ENCODE data around the gene NANOGP8.
"Not testable (repeated sequence)": the region's sequence is repeated elsewhere in the genome, so short reads cannot be mapped to it uniquely, and the experiment has no call there.

Gene NANOGP8, protein sequence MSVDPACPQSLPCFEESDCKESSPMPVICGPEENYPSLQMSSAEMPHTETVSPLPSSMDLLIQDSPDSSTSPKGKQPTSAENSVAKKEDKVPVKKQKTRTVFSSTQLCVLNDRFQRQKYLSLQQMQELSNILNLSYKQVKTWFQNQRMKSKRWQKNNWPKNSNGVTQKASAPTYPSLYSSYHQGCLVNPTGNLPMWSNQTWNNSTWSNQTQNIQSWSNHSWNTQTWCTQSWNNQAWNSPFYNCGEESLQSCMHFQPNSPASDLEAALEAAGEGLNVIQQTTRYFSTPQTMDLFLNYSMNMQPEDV

DNA sequence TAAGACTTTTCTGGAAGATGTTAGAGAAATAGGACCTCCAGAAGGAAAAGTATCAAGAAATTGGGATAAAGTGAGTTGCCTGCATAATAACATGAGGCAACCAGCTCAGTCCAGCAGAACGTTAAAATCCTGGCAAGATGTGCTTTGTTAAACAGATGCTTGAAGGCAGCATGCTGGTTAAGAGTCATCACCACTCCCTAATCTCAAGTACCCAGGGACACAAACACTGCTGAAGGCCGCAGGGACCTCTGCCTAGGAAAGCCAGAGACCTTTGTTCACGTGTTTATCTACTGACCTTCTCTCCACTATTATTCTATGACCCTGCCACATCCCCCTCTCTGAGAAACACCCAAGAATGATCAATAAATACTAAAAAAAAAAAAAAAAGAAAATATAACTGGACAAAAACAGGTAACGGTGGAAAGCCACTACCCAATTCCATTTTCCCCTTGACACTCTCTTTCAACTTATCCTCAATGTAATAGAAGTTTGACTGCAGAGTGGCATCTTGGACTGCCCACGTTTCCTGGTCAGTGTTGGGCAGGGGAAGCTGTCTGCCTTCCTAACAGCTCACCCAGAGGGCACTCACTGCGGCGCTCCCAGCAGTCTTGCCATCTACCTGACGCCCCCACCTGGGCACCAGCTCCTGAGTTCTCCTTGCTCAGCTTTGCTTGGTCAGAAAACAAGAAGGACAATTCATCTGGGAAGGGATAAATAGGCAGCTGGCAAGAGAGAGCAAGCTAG is at the start of gene NANOGP8:
TSS of gene NANOGP8 (minus strand) at position 120 of the 744 bp plus-strand sequence. CDS start 185 bp downstream, outside the sequence.
- DNase-seq: not testable (repeated sequence)

GRCh38 chr15:35134299-35134698 is 49.2 kb upstream of the NANOGP8 start:
- DNase-seq: no peak

DNA sequence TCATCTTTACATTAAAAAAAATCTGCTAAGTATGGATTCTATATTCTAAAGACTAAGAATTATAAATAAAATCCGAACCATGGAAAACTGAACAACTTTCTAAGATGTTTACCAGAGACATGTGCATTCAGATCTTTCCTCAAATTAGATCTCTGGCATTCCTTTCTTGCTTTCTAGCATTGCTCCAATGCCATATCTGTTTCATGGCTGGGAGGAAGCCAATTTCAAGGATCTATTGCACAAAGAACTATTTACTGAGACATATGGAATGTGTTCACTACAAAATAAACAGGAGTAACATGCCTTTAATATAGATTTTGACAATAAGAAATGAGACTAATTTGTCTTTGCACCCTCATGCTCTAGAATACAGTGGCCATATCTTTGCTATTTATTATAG is 45.1 kb upstream of the NANOGP8 start:
- DNase-seq: no peak

- no peak for DNase-seq
These were observed 44.3 kb upstream of the NANOGP8 start for GRCh38 chr15:35129361-35129760.

- no peak for DNase-seq
These were observed 42.6 kb upstream of the NANOGP8 start for GRCh38 chr15:35127717-35128116.

- DNase-seq: no peak
These were observed 41.1 kb upstream of the NANOGP8 start for GRCh38 chr15:35126236-35126635.

DNA sequence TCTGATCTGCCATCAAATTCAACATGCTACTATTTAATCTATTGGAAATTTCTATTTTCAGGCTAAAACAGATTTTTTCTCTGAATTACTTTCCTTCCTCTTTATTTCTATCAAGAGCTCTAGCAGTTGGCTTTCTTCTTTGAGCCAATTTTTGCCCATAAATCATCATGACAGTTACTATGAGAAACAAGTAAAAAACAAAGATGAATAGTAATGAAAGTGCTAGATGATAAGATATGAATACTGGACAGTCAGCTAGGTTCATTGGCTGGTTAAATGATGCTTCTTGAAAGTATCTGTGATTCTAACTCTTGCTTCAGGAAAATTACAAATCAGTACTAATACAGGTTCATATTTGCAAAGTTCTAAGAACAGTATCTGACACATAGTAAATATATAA is 38.6 kb upstream of the NANOGP8 start:
- peak; percentile 10 for DNase-seq

DNA sequence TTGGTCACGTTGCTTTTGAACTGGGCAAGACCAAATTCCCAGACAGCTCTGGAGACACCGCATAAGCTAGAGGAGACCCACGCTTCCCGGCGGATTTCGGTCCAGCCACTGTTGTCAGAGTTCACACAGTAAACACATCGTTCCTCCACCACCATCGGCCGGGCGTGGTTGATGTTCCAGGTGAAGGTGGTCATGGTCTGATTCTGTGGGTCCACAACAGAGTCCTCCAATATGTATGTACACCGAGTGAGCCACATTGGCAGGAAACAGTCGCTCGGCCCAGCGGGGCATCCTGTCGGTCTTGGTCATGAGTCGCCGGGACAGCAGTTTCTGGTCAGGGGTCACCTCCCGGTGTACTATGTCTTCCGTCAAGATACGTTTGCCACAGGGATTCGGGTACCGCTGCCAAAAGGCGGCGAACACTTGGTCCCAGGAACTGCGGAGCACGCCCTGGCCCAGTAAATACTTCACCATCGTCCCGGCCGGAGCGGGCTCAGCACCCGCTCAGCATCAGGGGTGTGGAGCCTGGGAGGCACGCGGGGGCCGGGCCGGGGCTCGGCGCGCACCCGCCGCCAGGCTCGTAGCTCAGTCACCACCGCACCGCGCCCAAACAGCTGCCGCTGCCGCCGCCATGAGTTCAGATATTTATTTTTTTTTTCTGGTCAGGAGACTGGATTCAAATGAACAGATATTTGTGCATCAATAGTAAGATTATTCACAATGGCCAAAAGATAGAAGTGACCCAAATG is 36.7 kb upstream of the NANOGP8 start:
- DNase-seq: no peak

DNA sequence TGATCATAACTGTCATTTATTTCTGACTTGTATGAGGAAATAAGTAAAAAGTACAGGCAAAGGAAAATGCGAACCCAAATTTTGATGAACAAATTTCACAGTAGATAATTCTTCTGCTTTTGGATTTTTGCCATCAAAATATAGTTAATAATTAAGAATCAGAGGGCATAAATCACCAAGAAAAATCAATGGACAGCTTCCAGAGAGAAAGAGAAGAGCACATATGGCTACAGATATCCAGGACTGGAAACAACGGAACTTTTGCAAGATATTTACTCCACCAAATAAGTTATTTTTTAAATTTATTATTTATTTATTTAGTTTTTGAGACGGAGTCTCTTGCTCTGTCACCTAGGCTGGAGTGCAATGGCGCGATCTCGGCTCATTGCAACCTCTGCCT is 35.1 kb upstream of the NANOGP8 start:
- no peak for DNase-seq

DNA sequence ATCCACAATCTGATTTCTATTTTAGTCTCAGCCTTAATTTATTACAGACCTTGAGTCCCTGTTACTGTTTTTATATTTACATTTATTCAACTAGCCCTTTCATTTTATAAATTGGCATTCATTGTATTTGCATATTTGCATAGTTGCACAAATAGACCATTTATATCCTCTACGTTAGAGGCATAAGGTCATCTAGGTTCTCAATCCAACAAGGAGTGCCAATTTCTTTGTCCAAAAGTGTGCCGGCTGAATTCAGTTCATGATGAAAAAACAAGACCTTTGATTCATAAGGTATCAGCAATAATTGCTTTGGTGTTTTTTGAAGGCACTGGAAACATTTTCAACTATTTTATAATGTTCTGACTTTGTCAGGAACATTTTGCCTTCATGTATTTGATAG is 33.9 kb upstream of the NANOGP8 start:
- no peak for DNase-seq

GRCh38 chr15:35117543-35118265 is 32.6 kb upstream of the NANOGP8 start:
- no peak for DNase-seq

DNA sequence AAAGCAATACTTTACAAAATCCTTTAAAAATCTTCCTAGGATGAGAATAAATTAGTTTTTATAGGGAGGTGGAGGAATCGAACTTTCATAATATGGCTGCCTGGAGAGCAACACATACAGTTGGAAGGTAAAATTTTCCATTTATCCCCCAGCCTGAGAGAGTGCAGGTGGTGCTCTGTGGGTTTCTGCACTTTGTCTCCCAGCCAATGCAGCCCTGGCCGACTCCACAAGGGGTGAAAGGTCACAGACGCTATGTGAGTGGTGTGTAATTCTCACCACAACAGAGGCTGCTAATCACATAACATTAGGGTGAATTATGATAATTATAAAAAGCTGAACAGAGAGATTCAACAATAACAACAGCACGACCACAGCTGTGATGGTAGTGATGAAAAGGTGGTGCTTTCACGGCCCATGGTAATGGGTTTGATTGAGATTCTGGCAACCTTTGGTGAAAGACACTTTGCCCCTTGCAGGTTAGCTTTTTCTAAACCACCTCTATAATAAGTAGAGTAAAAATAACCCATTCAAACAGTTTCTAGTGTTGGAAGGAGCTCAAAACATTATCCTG is 30.1 kb upstream of the NANOGP8 start:
- DNase-seq: no peak

DNA sequence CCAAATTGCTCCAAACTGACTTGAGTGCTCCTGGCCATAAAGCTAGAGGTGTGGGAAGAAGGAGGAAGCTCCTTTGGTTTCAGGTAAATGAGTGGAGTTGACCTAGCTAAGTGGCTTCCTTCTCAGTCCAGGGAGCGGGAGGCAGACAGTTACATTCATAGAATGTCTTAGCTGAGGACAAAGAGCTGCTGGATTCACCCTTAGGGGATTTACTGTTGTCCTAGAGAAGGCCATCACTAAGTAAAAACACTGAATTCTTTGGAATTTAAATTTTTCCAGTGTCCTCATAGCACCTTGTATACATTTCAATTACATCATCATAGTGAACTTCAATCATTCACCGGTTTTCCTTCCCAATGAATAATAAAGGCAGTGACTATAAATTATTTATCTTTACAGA is 27.3 kb upstream of the NANOGP8 start:
- no peak for DNase-seq

- DNase-seq: no peak
These were observed 26.8 kb upstream of the NANOGP8 start for GRCh38 chr15:35111861-35112260.

DNA sequence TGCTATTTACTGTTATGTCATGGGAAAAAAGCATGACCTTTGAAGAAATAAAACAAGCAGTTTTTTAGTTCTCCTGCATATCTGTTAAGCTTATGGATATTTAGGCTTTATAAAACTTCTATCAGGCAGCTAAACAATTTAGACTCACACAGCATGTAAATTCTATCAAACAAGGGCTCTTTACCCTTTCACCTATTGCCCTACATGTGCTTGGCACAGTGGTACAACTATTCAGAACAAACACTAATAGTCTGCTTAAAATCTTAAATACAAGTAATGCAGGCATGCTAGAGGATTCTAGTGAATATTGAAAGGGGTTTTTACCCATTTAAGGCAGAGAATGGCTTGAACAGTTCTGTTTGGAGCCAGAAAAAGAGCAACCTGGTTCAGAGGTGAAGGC is 23.4 kb upstream of the NANOGP8 start:
- DNase-seq: no peak

GRCh38 chr15:35107561-35107960 is 22.5 kb upstream of the NANOGP8 start:
- no peak for DNase-seq

- no peak for DNase-seq
These were observed 22.0 kb upstream of the NANOGP8 start for GRCh38 chr15:35107122-35107521.

GRCh38 chr15:35104526-35105147 is 19.5 kb upstream of the NANOGP8 start:
- DNase-seq: no peak

DNA sequence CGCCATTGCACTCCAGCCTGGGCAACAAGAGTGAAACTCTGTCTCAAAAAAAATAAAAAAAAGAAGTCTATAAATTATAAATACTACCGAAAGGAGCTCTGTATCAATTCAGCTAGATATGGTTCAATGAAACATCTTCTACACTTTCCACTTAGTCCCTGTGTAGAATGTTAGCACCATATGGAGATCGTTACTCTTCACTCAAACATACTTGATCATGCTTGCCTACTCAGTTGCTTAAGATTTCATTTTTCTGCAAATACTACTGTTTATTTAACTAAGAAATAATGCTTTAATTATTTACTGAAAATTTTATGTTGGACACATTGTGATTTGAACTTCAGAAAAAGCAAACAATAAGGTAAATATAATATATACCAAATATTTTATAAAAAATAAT is 17.1 kb upstream of the NANOGP8 start:
- no peak for DNase-seq

GRCh38 chr15:35101335-35101734 is 16.2 kb upstream of the NANOGP8 start:
- no peak for DNase-seq

DNA sequence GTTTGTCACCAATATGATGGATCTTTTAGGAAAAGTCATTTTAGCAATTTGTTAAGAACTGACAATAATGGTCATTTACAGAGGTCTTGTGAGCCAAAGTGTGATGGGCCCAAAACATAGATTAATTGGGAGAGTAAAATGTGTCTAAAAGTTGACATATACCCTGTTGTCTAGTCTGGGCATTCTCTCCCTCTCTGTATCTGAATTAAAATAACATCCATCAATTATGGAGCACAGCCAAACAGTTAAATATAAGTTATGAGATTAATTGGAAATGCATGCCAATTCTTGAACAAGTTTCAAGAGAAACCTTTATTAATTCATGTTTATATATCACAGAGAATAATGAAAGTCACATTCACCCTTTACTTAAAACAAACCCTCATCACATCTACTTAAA is 13.6 kb upstream of the NANOGP8 start:
- DNase-seq: no peak

DNA sequence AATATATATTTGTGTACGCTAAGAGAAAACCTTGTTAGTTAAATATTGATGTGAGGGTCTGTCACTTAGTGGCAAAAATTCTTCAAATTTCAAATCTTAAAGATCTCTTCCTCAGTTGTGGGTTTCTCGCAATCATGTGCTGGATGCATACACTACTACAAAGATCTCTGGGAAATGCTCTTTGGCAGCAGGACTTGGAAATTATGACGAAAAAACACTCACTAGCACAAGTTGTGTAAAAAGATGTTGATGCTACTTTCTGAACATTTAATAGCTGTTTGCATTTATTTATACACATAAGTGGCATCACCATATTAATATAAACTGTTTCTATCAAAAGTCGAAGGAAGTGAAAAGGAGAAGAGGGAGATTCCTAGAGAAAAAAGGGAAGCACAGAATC is 10.8 kb upstream of the NANOGP8 start:
- DNase-seq: no peak

Data from MV-4-11 (cell line).